Measurements from ENCODE around the gene ERCC2.

The ERCC2 gene

DNA sequence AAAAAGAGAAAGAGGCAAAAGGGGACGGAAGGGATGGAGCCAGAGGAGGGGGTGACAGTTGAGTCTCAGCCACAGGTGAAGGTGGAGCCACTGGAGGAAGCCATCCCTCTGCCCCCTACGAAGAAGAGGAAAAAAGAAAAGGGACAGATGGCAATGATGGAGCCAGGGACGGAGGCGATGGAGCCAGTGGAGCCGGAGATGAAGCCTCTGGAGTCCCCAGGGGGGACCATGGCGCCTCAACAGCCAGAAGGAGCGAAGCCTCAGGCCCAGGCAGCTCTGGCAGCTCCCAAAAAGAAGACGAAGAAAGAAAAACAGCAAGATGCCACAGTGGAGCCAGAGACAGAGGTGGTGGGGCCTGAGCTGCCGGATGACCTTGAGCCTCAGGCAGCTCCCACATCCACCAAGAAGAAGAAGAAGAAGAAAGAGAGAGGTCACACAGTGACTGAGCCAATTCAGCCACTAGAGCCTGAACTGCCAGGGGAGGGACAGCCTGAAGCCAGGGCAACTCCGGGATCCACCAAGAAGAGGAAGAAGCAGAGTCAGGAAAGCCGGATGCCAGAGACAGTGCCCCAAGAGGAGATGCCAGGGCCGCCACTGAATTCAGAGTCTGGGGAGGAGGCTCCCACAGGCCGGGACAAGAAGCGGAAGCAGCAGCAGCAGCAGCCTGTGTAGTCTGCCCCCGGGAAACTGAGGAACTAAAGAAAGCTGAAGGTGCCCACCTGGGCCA is 38.6 kb upstream of the ERCC2 start:
- TF ChIP-seq, protein P1, sequence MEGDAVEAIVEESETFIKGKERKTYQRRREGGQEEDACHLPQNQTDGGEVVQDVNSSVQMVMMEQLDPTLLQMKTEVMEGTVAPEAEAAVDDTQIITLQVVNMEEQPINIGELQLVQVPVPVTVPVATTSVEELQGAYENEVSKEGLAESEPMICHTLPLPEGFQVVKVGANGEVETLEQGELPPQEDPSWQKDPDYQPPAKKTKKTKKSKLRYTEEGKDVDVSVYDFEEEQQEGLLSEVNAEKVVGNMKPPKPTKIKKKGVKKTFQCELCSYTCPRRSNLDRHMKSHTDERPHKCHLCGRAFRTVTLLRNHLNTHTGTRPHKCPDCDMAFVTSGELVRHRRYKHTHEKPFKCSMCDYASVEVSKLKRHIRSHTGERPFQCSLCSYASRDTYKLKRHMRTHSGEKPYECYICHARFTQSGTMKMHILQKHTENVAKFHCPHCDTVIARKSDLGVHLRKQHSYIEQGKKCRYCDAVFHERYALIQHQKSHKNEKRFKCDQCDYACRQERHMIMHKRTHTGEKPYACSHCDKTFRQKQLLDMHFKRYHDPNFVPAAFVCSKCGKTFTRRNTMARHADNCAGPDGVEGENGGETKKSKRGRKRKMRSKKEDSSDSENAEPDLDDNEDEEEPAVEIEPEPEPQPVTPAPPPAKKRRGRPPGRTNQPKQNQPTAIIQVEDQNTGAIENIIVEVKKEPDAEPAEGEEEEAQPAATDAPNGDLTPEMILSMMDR (IDR thresholded peaks at IDR 0.05), result no peak

DNA sequence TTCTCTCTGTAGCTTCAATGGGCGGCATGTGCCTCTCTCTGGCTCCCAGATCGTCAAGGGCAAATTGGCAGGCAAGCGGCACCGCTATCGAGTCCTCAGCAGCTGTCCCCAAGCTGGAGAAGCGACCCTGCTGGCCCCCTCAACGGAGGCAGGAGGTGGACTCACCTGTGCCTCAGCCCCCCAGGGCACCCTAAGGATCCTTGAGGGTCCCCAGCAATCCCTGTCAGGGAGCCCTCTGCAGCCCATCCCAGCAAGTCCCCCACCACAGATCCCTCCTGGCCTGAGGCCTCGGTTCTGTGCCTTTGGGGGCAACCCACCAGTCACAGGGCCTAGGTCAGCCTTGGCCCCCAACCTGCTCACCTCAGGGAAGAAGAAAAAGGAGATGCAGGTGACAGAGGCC is 37.7 kb upstream of the ERCC2 start:
- TF ChIP-seq, protein P1 (IDR thresholded peaks at IDR 0.05), result no peak

DNA sequence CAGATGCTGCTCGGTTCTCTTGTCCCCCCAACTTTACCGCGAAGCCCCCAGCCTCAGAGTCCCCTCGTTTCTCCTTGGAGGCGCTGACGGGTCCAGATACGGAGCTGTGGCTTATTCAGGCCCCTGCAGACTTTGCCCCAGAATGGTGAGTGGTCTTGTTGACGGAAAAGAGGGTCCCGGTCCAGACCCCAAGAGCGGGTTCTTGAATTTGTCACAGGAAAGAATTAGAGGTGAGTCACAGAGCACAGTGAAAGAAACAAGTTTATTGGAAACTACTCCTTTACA is 36.7 kb upstream of the ERCC2 start:
- TF ChIP-seq, protein P1 (IDR thresholded peaks at IDR 0.05), result no peak

DNA sequence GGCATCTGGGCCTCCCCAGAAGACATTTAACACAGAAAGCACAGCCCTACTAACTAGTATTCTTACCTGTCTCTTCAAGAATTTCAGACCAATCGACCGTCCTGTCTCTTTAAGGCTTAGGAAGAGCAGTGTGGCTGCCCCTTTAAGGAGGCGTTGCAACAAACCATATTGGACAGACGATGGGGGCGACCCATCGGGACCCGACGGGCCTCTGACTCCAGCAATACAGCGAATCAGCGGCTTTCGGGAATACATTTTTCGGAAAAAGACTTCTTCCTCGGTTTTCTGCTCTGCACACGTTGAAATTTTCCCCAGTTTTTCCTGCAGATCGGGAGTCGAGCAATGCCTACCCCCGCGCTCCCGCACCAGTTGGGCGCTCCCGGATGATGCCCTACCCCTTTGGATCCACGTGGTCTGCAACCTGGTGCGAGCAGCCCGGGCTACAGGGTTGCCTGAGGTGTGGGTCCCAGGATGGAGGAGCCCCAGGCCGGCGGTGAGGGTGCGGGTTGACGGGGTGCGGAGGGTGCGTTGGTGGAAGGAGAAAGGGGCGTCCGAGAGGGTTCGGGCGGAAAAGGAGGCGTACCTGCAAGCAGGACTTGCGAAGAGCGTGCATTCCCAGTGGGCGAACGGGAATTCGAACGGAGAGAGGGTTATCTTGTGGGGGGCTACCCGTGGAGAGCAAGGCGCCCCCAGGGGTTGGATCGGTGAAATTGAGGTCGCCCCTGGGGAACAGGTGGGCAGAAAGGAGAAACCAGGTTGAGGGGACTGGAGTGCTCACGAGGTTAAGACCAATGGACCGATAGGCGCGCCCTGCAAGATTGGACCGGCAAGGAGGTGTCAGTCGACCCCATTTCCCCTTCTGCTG is 36.1 kb upstream of the ERCC2 start, which contains the start of gene POLR1G:
POLR1G (plus strand) TSS at position 419 of the 865 bp plus-strand sequence; CDS start at position 472, 53 bp downstream.
- TF ChIP-seq, protein P1 (IDR thresholded peaks at IDR 0.05), result no peak

- TF ChIP-seq, protein P1 (IDR thresholded peaks at IDR 0.05), result no peak
Measured at GRCh38 chr19:45405435-45406225, 35.3 kb upstream of the ERCC2 start.

DNA sequence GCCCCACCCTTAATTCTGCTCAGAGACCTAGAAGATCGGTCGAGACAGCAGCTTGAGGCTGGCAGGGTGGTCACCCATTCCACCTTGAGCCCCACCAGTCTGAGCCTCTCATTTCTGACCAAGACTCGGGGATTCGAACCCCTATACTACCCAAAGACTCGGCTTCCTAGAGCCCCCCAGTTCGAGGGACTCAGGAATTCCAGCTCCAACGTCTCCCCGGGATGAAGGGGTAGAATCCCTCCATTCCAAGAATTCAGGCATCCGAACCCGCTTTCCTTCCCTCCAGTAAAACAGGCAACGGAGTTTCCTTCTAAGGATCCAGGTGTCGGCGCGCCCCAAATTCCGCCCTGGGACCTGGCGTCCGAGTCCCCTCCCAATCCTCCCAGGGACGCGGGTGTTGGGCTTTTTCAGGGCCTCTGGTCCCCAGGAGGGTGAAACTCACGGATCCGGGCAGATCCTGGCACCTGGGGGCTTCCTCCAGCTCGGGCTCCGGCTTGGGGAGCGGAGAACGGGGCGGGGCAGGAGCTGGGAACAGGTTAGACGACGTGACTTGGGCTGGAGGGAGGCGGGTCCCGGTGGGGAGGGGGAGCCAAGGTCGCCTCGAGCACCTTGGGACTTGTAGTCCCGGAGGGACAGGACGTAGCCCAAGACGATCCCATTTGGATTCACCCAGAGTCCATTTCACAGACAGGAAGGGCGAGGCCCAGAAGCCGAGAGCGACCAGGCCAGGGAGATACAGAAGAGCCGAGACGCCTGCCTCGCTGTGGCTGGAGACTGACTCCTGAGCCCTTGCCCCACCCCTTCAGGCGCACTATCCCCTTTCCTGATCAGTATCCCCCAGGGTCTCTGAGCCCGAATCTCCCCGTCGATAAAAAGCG is 34.4 kb upstream of the ERCC2 start, which contains the start of gene PPP1R13L:
PPP1R13L (minus strand) TSS at position 513 of the 878 bp plus-strand sequence. CDS start 6,751 bp downstream, outside the sequence.
- TF ChIP-seq, protein P1 (IDR thresholded peaks at IDR 0.05), result no peak
